ENCODE results near the gene TPRA1. TPM values are rescaled to one million over a fixed set of nuclear protein-coding genes. Genes with fewer than 3 reads are reported as not detected.

The TPRA1 gene
- polyA plus RNA-seq, 1 donor from 2014 or later, result 23.7 TPM

- Mint-ChIP-seq H3K27me3 (peaks cover 2% of the 10 kb centered on the region), H3K36me3 (no peaks in the 10 kb centered on the region), H3K4me1 (peaks cover 4 to 6% (median 5%) of the 10 kb centered on the region in 3 donors), H3K4me3 (peak overlapping the region; percentile 19 to 92 (median 82)), H3K9me3 (no peaks in the 10 kb centered on the region), H3K27ac (no peak overlapping the region)
Measured at GRCh38 chr3:127546970-127547733, 43.4 kb downstream of the TPRA1 start.

GRCh38 chr3:127546554-127546953, 44.0 kb downstream of the TPRA1 start:
- Mint-ChIP-seq H3K4me3 (peak overlapping the region in 3 of 4 donors; percentile 19 to 87 (median 76)), H3K4me1 (peaks cover 4 to 6% (median 5%) of the 10 kb centered on the region in 3 donors), H3K27ac (no peak overlapping the region), H3K27me3 (peaks cover 2% of the 10 kb centered on the region), H3K36me3 (no peaks in the 10 kb centered on the region), H3K9me3 (no peaks in the 10 kb centered on the region)

GRCh38 chr3:127545711-127546457, 44.6 kb downstream of the TPRA1 start:
- Mint-ChIP-seq H3K4me3 (peak overlapping the region in 3 of 4 donors; percentile 42 to 84 (median 47)), H3K9me3 (no peaks in the 10 kb centered on the region), H3K27me3 (peaks cover 2% of the 10 kb centered on the region), H3K27ac (no peak overlapping the region), H3K36me3 (no peaks in the 10 kb centered on the region), H3K4me1 (peaks cover 4 to 6% (median 5%) of the 10 kb centered on the region in 3 donors)

GRCh38 chr3:127545216-127545615, 45.3 kb downstream of the TPRA1 start:
- H3K9me3 Mint-ChIP-seq, result no peaks in the 10 kb centered on the region
- H3K27me3 Mint-ChIP-seq, result peaks cover 4% of the 10 kb centered on the region
- H3K4me3 Mint-ChIP-seq, result peak overlapping the region in 1 of 4 donors; percentile 83
- no peaks in the 10 kb centered on the region for H3K36me3 Mint-ChIP-seq
- peaks cover 4 to 6% (median 5%) of the 10 kb centered on the region in 3 donors for H3K4me1 Mint-ChIP-seq
- no peak overlapping the region for H3K27ac Mint-ChIP-seq

- Mint-ChIP-seq H3K36me3 (no peaks in the 10 kb centered on the region), H3K4me3 (peak overlapping the region in 1 of 4 donors; percentile 83), H3K27ac (no peak overlapping the region), H3K4me1 (peaks cover 4 to 6% (median 5%) of the 10 kb centered on the region in 3 donors), H3K9me3 (no peaks in the 10 kb centered on the region), H3K27me3 (peaks cover 4% of the 10 kb centered on the region)
Measured at GRCh38 chr3:127544803-127545201, 45.7 kb downstream of the TPRA1 start.

- Mint-ChIP-seq H3K27ac (no peak overlapping the region), H3K9me3 (no peaks in the 10 kb centered on the region), H3K36me3 (no peaks in the 10 kb centered on the region), H3K27me3 (peaks cover 4% of the 10 kb centered on the region), H3K4me1 (peaks cover 2 to 6% (median 5%) of the 10 kb centered on the region in 3 donors), H3K4me3 (no peak overlapping the region)
Measured at GRCh38 chr3:127544192-127544802, 46.2 kb downstream of the TPRA1 start.

- Mint-ChIP-seq H3K27me3 (peaks cover 5% of the 10 kb centered on the region), H3K36me3 (no peaks in the 10 kb centered on the region), H3K4me1 (peaks cover 2 to 5% (median 5%) of the 10 kb centered on the region in 3 donors), H3K27ac (no peak overlapping the region), H3K4me3 (peak overlapping the region in 1 of 4 donors; percentile 78), H3K9me3 (no peaks in the 10 kb centered on the region)
Measured at GRCh38 chr3:127543441-127543840, 47.1 kb downstream of the TPRA1 start.

- H3K27ac Mint-ChIP-seq, result no peak overlapping the region
- H3K9me3 Mint-ChIP-seq, result no peaks in the 10 kb centered on the region
Measured at GRCh38 chr3:127542441-127542952, 48.0 kb downstream of the TPRA1 start.

GRCh38 chr3:127541320-127541719, 49.2 kb downstream of the TPRA1 start:
- Mint-ChIP-seq H3K27ac (peak overlapping the region in 1 of 3 donors; percentile 61), H3K9me3 (no peaks in the 10 kb centered on the region), H3K4me3 (no peak overlapping the region), H3K27me3 (peaks cover 6% of the 10 kb centered on the region), H3K36me3 (no peaks in the 10 kb centered on the region), H3K4me1 (peaks cover 0 to 8% (median 4%) of the 10 kb centered on the region in 3 donors)

More at GRCh38 chr3:127542441-127542952, 48.0 kb downstream of the TPRA1 start:
- H3K27me3 Mint-ChIP-seq, result peaks cover 8% of the 10 kb centered on the region
- H3K4me1 Mint-ChIP-seq, result peaks cover 0 to 4% (median 2%) of the 10 kb centered on the region in 3 donors
- H3K4me3 Mint-ChIP-seq, result no peak overlapping the region
- no peaks in the 10 kb centered on the region for H3K36me3 Mint-ChIP-seq

GRCh38 chr3:127539366-127540060, 51.0 kb downstream of the TPRA1 start:
- H3K4me1 Mint-ChIP-seq, result peaks cover 1 to 8% (median 4%) of the 10 kb centered on the region in 3 donors
- peak overlapping the region in 1 of 3 donors; percentile 78 for H3K27ac Mint-ChIP-seq
- no peaks in the 10 kb centered on the region for H3K9me3 Mint-ChIP-seq
- peaks cover 6% of the 10 kb centered on the region for H3K27me3 Mint-ChIP-seq
- no peak overlapping the region for H3K4me3 Mint-ChIP-seq
- H3K36me3 Mint-ChIP-seq, result no peaks in the 10 kb centered on the region

GRCh38 chr3:127538569-127538968, 52.0 kb downstream of the TPRA1 start:
- Mint-ChIP-seq H3K4me3 (no peak overlapping the region), H3K4me1 (peaks cover 1 to 8% (median 4%) of the 10 kb centered on the region in 3 donors), H3K9me3 (no peaks in the 10 kb centered on the region), H3K27me3 (peaks cover 6% of the 10 kb centered on the region), H3K27ac (peak overlapping the region in 1 of 3 donors; percentile 27), H3K36me3 (no peaks in the 10 kb centered on the region)

- H3K27me3 Mint-ChIP-seq, result peaks cover 6% of the 10 kb centered on the region
- H3K27ac Mint-ChIP-seq, result peak overlapping the region in 1 of 3 donors; percentile 50
- H3K36me3 Mint-ChIP-seq, result no peaks in the 10 kb centered on the region
- H3K4me1 Mint-ChIP-seq, result peaks cover 1 to 8% (median 4%) of the 10 kb centered on the region in 3 donors
- peak overlapping the region in 1 of 4 donors; percentile 73 for H3K4me3 Mint-ChIP-seq
- no peaks in the 10 kb centered on the region for H3K9me3 Mint-ChIP-seq
Measured at GRCh38 chr3:127536830-127537812, 53.4 kb downstream of the TPRA1 start.
